K562 (cell line): ENCODE results near the gene PRSS27. TPM values are rescaled to one million over a fixed set of nuclear protein-coding genes. Genes with fewer than 3 reads are reported as not detected.
A peak's percentile ranks its signal among the peaks of the same experiment; 100 is the strongest.

Experiments used
- CBX2 ChIP-seq: fragments of 200-600 bp; sonication (generic); IDR thresholded peaks from one replicate; pipeline ENCODE4 v1.6.1; 2012; ENCODE audit warnings: mild to moderate bottlenecking, low read length, inconsistent platforms; ENCODE audit not compliant: insufficient read depth, poor library complexity, severe bottlenecking
- E2F4 ChIP-seq: sonication (generic); formaldehyde crosslinking; IDR thresholded peaks from 2 replicates; pipeline ENCODE4 v1.8.0; 2022; ENCODE audit warnings: mild to moderate bottlenecking, low read depth, missing genetic modification reagents
- ELK3 ChIP-seq: fragments of 450-650 bp; formaldehyde crosslinking; IDR thresholded peaks from 2 replicates; pipeline ENCODE4 v1.4.0; 2020; ENCODE audit warnings: mild to moderate bottlenecking
- ETS2 ChIP-seq: IDR thresholded peaks from 2 replicates; pipeline ENCODE4 v1.6.1; 2016; ENCODE audit warnings: borderline replicate concordance, missing genetic modification characterization, mild to moderate bottlenecking, moderate library complexity, missing compliant biosample characterization; ENCODE audit not compliant: poor library complexity, severe bottlenecking
- HINFP ChIP-seq: fragments of 450-650 bp; conservative IDR thresholded peaks from 2 replicates; pipeline ENCODE4 v1.6.1; 2016; ENCODE audit warnings: missing genetic modification characterization, low read depth, mild to moderate bottlenecking, control low read depth, missing compliant biosample characterization
- ILK ChIP-seq: fragments of 450-650 bp; IDR thresholded peaks from 2 replicates; pipeline ENCODE4 v1.6.1; 2016; ENCODE audit warnings: missing genetic modification characterization, low read depth, mild to moderate bottlenecking, missing compliant biosample characterization, moderate library complexity, borderline replicate concordance
- KDM5B ChIP-seq: fragments of 200-600 bp; sonication (generic); IDR thresholded peaks from 2 replicates; pipeline ENCODE4 v1.6.1; 2012; ENCODE audit warnings: low read depth, mild to moderate bottlenecking, moderate library complexity, low read length, control low read depth, inconsistent platforms; ENCODE audit not compliant: insufficient replicate concordance
- MXI1 ChIP-seq: IDR thresholded peaks from 2 replicates; pipeline ENCODE4 v1.6.1; 2011; ENCODE audit warnings: low read depth, mild to moderate bottlenecking, improper control_type of control experiment, low read length
- NFE2 ChIP-seq: IDR thresholded peaks from 2 replicates; pipeline ENCODE4 v1.6.1; 2014; ENCODE audit warnings: antibody characterized with exemption, low read depth
- NUFIP1 ChIP-seq: fragments of 450-650 bp; IDR thresholded peaks from 2 replicates; pipeline ENCODE4 v1.6.1; 2018; ENCODE audit not compliant: partially characterized antibody
- PHB ChIP-seq: fragments of 250-450 bp; sonication (Bioruptor Pico); IDR thresholded peaks from 2 replicates; pipeline ENCODE4 v1.5.0; 2021
- ZBTB49 ChIP-seq: sonication (generic); formaldehyde crosslinking; IDR thresholded peaks from 2 replicates; pipeline ENCODE4 v1.8.0; 2022; ENCODE audit warnings: missing genetic modification reagents, mild to moderate bottlenecking, borderline replicate concordance
- ZBTB9 ChIP-seq: fragments of 450-650 bp; formaldehyde crosslinking; IDR thresholded peaks from 2 replicates; pipeline ENCODE4 v1.4.0; 2020; ENCODE audit warnings: mild to moderate bottlenecking, moderate library complexity
- ZNF449 ChIP-seq: fragments of 250-450 bp; sonication (Bioruptor Pico); IDR thresholded peaks from 2 replicates; pipeline ENCODE4 v1.8.0; 2022; ENCODE audit warnings: moderate library complexity, mild to moderate bottlenecking, inconsistent platforms
- ZNF511 ChIP-seq: sonication (generic); formaldehyde crosslinking; IDR thresholded peaks from 2 replicates; pipeline ENCODE4 v1.8.0; 2022; ENCODE audit warnings: mild to moderate bottlenecking, missing genetic modification reagents
- polyA plus RNA-seq, 8 experiments: library from polyadenylated mRNA; depleted of rRNA in 4 of 8; stranded (reverse) in 5 of 8; unstranded in 3 of 8; fragments of >200 nt; fragmentation: Nextera tagmentation in 2 of 8; fragmentation: Illumina TruSeq in 1 of 8; extraction: Ambion mirVana in 2 of 8; extraction: Trizol in 1 of 8; gene quantifications; 2 replicates each; pipeline versions ENCODE4 v1.2.1 to v1.2.3, GENCODE V29; 2011 to 2014; ENCODE audit warnings: inconsistent platforms in 1 of 8, missing spikeins in 1 of 8
- total RNA-seq, 7 experiments: library from RNA; depleted of rRNA in 6 of 7; stranded (reverse); fragments of >200 nt in 6 of 7; fragmentation: Illumina TruSeq in 2 of 7; extraction: Trizol in 2 of 7; gene quantifications; 2 replicates each; pipeline versions ENCODE4 v1.2.1 to v1.2.3, GENCODE V29; 2011 to 2021; ENCODE audit warnings: low replicate concordance in 1 of 7

The PRSS27 gene
- total and polyA plus RNA-seq, 9 of the 15 experiments (the other 6 are each of a cell fraction or from before 2014, with no cell fraction given), result 0.09 to 0.20 (median 0.17) TPM; not detected in 5

GRCh38 chr16:2720719-2721633 lies 952 bp upstream of the PRSS27 start (continued):
- no peak for TF ChIP-seq NFE2
- no peak for TF ChIP-seq ZBTB9 (CRISPR knock-in tag)
- no peak for TF ChIP-seq CBX2
- no peak for TF ChIP-seq MXI1
- TF ChIP-seq ELK3 (CRISPR knock-in tag), result no peak
- TF ChIP-seq HINFP (tag), result no peak
- no peak for TF ChIP-seq NUFIP1
- no peak for TF ChIP-seq ZBTB49 (CRISPR knock-in tag)
- TF ChIP-seq ETS2 (tag), result no peak
- no peak for TF ChIP-seq PHB (CRISPR knock-in tag)
- no peak for TF ChIP-seq ZNF449 (CRISPR knock-in tag)
- TF ChIP-seq ZNF511 (CRISPR knock-in tag), result peak; percentile 19; the same call in 1 of the 2 replicates
- no peak for TF ChIP-seq E2F4
- TF ChIP-seq KDM5B, result peak; percentile 49
- TF ChIP-seq ILK (tag), result no peak
